ENCODE measurements around the gene OBI1.
A peak's percentile ranks its signal among the peaks of the same experiment; 100 is the strongest.

OBI1 gene

DNA sequence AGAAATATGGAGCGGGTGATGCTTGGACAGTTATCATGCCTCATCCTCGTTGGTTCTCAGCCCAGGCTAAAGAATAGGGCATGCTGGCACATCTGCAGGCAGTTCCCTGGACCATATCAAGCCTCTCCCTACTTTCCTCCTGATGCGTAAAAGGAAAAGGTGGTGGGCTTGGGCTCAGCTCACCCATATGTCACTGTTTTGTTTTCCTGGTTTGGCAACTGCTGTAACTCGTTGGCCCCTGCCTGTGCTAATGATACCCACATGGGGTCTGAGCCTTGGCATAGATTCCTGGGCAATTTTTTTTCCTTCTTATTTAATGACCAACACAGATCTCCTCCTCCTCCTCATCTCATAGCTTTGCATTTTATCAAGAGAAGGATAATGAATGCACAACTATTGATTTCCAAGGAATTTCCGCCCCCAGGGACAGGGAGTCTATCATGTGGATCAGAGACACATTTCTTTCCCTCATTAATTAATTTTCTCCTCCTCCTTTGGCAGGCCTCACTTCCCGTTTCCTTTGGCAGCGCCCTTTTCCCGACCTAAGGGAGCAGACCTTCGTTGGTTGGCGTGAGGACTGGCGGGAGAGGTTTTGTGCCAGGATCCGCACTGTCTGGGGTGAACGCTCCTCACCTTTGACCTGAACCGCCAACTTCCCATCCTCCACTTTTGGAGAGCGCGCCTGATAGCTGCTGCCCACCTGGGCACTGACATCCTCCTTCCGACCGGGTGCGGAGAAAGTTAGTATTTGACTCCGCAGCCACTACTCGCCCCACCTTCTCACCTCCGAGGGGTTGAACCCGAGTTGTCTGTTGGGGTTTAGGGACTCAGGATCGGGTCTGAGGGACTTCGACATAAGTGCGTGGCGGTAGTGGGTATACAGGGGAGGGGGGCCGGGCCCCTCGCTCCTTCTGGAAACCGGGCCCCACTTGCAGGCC lies 52.2 kb downstream of the OBI1 start:
- Histone ChIP-seq H3K36me3 (ENCODE audit: control insufficient read depth, insufficient read depth, low read length) (no peaks in the 10 kb centered on the region), H3K27me3 (ENCODE audit: control insufficient read depth, insufficient read depth, low read length) (peaks cover 66% of the 10 kb centered on the region), H3K4me1 (ENCODE audit: control insufficient read depth, insufficient read depth, low read length) (no peaks in the 10 kb centered on the region), H3K27ac (ENCODE audit: low read depth, low read length) (no peak overlapping the region), H3K4me3 (ENCODE audit: low read length) (no peak overlapping the region), H3K9ac (ENCODE audit: low read length) (no peak overlapping the region)

DNA sequence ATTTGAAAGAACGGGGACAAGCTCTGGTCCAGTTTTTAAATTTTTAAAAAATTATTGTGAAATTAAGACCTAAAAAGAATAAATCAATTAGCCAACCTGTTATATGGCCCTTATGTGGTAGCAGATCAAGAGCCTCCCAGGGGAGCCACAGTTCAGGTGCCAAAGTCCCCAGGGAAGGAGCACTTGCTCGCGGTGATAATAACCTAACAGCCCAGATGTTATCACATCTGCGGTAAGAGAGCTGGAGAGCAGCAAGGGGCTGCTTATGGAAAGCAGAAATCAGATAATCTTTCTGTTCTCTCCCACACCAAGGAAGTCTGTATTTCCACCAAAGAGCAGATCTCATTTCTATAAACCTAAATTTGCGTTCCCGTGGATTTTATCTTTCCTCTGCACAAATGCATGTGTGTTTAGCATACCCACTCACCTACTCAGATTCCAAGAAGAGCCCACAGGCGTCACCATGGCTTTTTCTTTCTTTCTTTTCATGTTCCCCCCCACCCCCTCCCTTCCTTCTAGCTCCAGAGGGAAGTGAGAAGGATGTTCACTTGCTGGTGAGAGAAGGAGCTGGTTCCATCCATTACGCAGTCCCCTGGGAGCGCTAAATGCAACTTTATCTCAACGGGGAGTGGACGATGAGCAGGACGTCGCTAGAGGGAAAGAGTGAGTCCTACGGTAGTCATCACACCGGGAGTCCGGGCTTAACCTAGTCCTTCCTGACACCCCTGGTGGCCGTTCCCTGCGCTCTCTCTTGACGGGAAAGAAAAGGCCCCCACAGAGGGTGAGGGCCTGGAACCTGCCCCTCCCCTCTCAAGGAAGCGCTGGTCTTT lies 54.0 kb downstream of the OBI1 start:
- Histone ChIP-seq H3K36me3 (ENCODE audit: control insufficient read depth, insufficient read depth, low read length) (no peaks in the 10 kb centered on the region), H3K4me1 (ENCODE audit: control insufficient read depth, insufficient read depth, low read length) (no peaks in the 10 kb centered on the region), H3K27ac (ENCODE audit: low read depth, low read length) (no peak overlapping the region), H3K9ac (ENCODE audit: low read length) (no peak overlapping the region), H3K4me3 (ENCODE audit: low read length) (no peak overlapping the region), H3K27me3 (ENCODE audit: control insufficient read depth, insufficient read depth, low read length) (peaks cover 75% of the 10 kb centered on the region)

DNA sequence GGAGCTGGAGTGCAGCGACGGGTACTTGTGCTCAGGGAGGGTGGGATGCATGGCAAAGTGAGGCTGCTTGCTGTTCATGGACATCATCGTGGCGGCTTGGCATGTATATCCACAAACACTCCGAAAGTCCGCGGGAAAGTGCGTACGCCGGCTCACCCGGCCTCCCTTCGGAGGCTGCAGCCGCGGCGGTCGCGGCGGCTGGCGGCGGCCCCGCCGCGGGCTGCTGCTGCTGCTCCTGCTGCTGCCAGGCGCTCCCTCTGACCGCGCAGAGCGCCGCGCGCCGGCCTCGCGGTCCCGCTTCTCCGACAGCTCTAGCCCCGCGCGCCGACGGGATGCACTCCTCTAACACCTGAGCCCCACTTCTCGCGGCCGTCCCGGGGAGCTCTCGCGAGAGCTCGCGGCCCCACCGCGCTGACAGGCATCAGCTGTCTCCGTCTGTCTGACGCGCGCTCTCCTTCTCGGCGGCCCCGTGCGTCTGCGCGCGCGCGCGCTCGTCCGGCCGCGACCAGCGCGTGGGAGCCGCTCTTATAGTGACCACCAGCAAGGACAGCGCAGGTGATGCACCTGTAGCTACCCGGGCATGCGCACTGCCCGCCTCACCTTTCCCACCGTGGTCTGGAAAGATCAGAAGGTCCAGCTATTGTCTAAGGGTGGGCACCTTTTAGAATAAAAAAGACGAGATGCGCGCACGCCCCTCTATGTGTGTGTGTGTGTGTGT lies 55.6 kb downstream of the OBI1 start, which contains the start of gene POU4F1:
POU4F1 (minus strand) TSS at position 313 of the 718 bp plus-strand sequence; CDS start at position 87, 226 bp downstream.
- H3K4me3 ChIP-seq (ENCODE audit: low read length) = peak within 1 kb of the TSS; percentile 46
- no peaks in the 10 kb centered on the region for H3K4me1 ChIP-seq (ENCODE audit: control insufficient read depth, insufficient read depth, low read length)
- no peaks in the 10 kb centered on the region for H3K36me3 ChIP-seq (ENCODE audit: control insufficient read depth, insufficient read depth, low read length)
- H3K27ac ChIP-seq (ENCODE audit: low read depth, low read length) = no peak within 1 kb of the TSS
- no peak within 1 kb of the TSS for H3K9ac ChIP-seq (ENCODE audit: low read length)
- H3K27me3 ChIP-seq (ENCODE audit: control insufficient read depth, insufficient read depth, low read length) = peaks cover 73% of the 10 kb centered on the region

DNA sequence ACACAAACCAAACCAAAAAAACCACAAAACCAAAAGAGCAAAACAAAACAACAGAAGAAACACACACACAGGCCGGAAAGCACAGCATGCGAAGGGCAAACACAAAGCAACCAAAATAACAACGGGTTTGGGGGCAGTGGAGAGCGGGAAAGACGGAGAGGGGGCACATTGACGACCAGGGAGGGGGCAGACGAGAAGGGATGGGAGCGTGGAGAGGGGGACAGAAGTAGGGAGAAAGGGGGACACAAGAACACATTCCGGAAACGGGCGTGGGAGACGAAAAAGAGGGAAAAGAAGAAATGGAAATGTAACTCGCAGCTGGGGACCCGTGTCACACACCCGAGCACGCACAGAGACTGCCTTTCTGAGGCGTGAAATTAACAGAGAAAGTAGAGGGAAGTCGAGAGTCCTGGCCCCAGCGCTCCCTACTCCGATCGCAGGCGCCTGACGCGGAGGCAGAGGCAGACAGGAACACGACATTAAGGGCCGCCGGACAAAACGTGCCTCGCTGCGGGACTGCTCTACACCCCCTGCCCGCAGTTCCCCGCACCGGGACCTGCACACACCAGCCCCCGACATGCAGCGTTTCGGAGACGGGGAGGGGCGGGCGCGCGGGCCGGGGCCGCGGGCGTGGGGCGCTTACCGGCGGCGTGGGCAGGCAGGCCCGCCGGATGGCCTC lies 56.3 kb downstream of the OBI1 start:
- Histone ChIP-seq H3K4me3 (ENCODE audit: low read length) (peak overlapping the region; percentile 46), H3K36me3 (ENCODE audit: control insufficient read depth, insufficient read depth, low read length) (no peaks in the 10 kb centered on the region), H3K27ac (ENCODE audit: low read depth, low read length) (no peak overlapping the region), H3K9ac (ENCODE audit: low read length) (no peak overlapping the region), H3K4me1 (ENCODE audit: control insufficient read depth, insufficient read depth, low read length) (no peaks in the 10 kb centered on the region), H3K27me3 (ENCODE audit: control insufficient read depth, insufficient read depth, low read length) (peaks cover 71% of the 10 kb centered on the region)

DNA sequence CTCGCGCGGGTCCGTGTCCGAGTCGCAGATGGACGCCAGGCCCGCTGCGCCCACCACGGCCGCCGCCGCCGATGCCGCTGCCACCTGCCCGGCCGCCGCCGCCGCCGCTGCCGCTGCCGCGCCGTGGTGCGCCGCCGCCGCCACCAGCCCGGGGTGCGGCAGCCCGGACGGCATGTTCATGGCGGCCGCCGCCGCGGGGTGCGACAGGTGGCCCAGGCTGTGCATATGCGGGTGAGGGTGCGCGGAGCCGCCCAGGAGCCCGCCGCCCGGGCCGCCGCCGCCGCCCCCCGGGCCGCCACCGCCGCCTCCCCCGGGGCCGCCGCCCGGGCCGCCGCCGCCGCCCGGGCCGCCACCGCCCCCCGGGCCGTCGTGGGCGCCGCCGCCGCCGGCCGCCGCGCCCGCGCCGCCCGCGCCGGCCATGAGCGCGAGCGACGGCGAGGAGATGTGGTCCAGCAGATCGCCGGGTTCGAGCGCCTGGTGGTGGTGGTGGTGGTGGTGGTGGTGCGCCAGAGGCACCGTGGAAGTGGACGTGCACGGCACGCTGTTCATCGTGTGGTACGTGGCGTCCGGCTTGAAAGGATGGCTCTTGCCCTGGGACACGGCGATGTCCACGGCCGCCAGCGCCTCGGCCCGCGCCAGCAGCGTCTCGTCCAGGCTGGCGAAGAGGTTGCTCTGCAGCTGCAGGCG lies 56.9 kb downstream of the OBI1 start:
- Histone ChIP-seq H3K36me3 (ENCODE audit: control insufficient read depth, insufficient read depth, low read length) (no peaks in the 10 kb centered on the region), H3K27me3 (ENCODE audit: control insufficient read depth, insufficient read depth, low read length) (peaks cover 69% of the 10 kb centered on the region), H3K4me3 (ENCODE audit: low read length) (peak overlapping the region; percentile 21), H3K27ac (ENCODE audit: low read depth, low read length) (no peak overlapping the region), H3K9ac (ENCODE audit: low read length) (no peak overlapping the region), H3K4me1 (ENCODE audit: control insufficient read depth, insufficient read depth, low read length) (no peaks in the 10 kb centered on the region)

DNA sequence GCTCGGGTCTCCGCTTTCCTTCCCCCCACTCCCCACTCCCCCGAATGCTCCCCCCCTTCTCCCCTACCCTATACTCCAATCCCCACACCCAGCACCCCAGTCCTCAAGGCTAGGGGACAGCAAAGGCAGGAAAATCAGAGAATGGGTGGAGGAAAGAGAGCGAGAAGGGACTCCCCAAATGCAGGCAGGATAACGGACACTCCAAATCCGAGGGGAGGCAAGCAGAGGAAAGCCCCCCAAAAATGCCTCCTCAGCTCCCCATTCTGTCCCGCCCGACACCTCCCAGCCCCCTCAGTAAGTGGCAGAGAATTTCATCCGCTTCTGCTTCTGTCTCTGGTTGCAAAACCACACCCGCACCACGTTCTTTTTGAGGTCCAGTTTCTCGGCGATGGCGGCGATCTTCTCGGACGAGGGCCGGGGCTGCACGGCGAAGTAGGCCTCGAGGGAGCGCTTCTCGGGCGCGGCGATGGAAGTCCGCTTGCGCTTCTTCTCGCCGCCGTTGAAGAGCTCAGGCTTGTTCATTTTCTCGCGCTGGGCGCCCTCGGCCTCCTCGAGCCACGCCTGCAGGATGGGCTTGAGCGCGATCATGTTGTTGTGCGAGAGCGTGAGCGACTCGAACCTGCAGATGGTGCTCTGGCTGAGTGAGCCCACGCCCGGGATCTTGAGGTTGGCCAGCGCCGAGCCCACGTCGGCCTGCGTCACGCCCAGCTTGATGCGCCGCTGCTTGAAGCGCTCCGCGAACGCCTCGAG lies 57.7 kb downstream of the OBI1 start:
- Histone ChIP-seq H3K27me3 (ENCODE audit: control insufficient read depth, insufficient read depth, low read length) (peaks cover 70% of the 10 kb centered on the region), H3K36me3 (ENCODE audit: control insufficient read depth, insufficient read depth, low read length) (no peaks in the 10 kb centered on the region), H3K27ac (ENCODE audit: low read depth, low read length) (no peak overlapping the region), H3K9ac (ENCODE audit: low read length) (no peak overlapping the region), H3K4me1 (ENCODE audit: control insufficient read depth, insufficient read depth, low read length) (no peaks in the 10 kb centered on the region), H3K4me3 (ENCODE audit: low read length) (peak overlapping the region; percentile 21)

DNA sequence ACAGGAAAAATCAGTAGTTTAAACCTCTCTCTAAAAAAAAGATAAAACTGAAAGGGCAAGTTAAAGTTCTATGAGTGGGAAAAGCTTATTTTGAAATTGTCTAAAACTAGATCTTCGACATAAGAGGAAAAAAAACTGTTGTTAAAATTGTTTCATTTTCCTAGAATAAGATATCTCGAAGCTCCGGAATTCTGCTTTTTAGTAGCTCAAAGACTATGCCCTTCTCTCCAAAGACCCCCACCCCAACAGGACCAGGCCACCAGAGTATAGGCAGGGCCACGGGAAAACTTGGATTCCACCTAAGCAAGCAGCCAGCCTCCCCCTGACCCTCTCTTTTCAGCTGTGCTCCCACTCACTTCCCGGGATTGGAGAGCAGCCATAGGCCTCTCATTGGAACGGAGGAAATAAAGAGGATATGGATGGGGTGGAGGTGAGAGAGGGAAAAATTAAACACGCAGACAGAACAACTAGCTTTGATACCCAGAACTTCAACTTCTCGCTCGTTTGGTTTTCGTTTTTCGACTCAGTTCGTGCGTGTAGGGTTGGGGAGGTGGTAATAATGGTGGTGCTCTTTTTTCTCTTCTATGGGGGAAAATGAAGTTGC lies 58.6 kb downstream of the OBI1 start:
- no peaks in the 10 kb centered on the region for H3K4me1 ChIP-seq (ENCODE audit: control insufficient read depth, insufficient read depth, low read length)
- H3K27me3 ChIP-seq (ENCODE audit: control insufficient read depth, insufficient read depth, low read length) = peaks cover 69% of the 10 kb centered on the region
- no peak overlapping the region for H3K9ac ChIP-seq (ENCODE audit: low read length)
- no peak overlapping the region for H3K4me3 ChIP-seq (ENCODE audit: low read length)
- H3K27ac ChIP-seq (ENCODE audit: low read depth, low read length) = no peak overlapping the region
- no peaks in the 10 kb centered on the region for H3K36me3 ChIP-seq (ENCODE audit: control insufficient read depth, insufficient read depth, low read length)

DNA sequence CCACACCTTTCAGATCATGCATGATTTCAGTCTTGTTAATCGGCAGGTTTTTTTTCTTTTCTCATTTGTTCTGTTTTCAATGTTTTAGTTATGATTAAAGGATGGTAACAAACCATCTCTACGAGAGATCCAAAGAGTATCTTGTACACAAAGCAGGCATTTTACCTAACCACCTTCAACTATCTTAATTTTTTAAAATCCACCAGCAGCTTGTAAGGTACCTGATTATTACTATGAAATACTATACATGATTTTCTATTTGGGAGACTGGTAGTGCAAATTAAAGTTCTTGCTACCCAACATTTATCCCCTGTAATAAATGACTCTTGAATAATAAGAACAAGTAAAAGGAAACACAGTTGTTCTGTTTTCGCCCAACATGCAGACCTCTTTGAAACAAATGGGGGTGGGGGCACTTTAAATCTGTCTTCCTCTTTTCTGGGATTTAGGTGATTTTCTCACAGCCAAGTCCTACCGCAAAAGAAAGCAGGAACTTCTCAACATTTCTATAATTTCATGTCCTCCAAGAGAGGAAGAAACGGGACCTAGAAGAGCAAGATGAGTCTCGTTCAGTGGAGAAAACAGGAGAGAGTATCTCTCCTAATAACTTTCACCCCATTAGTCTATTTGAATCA lies 59.2 kb downstream of the OBI1 start:
- Histone ChIP-seq H3K4me1 (ENCODE audit: control insufficient read depth, insufficient read depth, low read length) (no peaks in the 10 kb centered on the region), H3K27ac (ENCODE audit: low read depth, low read length) (no peak overlapping the region), H3K27me3 (ENCODE audit: control insufficient read depth, insufficient read depth, low read length) (peaks cover 65% of the 10 kb centered on the region), H3K4me3 (ENCODE audit: low read length) (no peak overlapping the region), H3K36me3 (ENCODE audit: control insufficient read depth, insufficient read depth, low read length) (no peaks in the 10 kb centered on the region), H3K9ac (ENCODE audit: low read length) (no peak overlapping the region)

DNA sequence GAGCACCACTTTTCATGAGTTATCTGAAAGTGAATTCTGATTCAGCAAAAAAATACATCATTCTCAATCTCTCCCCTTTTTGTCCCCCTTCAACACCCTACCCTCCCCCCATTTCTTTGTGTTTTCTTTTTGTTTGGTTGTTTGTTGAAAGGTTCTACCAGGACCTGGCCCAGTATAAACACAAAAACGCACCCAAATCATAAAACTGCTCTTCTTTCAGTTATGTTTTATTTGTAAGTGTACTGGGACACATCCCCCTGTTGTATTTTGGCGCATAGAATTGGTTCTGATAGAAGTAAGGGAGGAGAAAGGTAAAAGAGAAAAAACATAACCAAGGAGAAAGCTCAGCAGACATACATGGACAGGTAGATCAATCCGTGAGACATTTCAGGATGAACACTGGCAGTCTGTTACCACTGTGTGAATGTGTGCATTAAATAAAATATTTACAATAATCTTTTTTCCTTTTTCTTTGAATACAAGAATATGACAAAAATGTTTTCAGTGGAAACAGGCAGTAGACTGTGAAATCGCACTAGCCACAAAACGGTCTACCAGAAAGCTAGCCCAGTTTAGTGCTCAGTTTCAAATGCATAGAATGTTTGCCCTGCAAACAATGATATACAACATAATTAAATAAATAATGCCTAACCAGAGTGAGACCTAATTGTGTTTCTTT lies 59.9 kb downstream of the OBI1 start:
- Histone ChIP-seq H3K27me3 (ENCODE audit: control insufficient read depth, insufficient read depth, low read length) (peaks cover 67% of the 10 kb centered on the region), H3K4me3 (ENCODE audit: low read length) (no peak overlapping the region), H3K27ac (ENCODE audit: low read depth, low read length) (no peak overlapping the region), H3K9ac (ENCODE audit: low read length) (no peak overlapping the region), H3K36me3 (ENCODE audit: control insufficient read depth, insufficient read depth, low read length) (no peaks in the 10 kb centered on the region), H3K4me1 (ENCODE audit: control insufficient read depth, insufficient read depth, low read length) (no peaks in the 10 kb centered on the region)

DNA sequence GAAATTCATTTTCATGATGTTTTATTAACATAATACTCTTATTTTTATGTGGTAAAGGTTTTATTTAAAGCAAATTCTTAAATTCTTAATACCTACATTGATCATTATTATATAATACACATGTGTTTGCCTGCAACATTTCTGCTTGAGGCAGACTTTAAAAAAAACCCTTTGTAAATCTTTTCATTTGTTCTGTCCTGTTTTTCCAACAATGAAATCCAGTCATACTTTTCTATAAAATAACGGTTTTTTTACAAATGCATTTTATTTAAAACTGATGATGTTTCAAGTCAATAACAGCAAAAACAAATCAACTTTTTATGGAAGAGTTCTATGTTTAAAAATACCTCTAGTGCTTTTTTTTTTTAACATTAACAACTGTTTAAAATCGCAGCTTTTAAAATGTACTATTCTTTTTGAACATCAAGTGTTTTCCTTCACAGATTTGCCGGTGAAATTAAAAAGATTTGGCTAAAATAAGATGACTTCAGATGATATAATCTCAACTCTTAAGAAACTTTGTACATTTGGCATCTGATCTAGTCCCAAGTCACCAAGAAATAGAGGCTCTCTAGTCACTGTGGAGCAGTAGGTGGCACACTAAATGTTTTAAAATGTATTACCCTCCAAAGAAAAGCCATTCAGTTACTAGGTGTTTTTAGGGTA lies 60.7 kb downstream of the OBI1 start:
- no peak overlapping the region for H3K9ac ChIP-seq (ENCODE audit: low read length)
- H3K27me3 ChIP-seq (ENCODE audit: control insufficient read depth, insufficient read depth, low read length) = peaks cover 67% of the 10 kb centered on the region
- H3K4me1 ChIP-seq (ENCODE audit: control insufficient read depth, insufficient read depth, low read length) = no peaks in the 10 kb centered on the region

More for the DNA sequence above, 60.7 kb downstream of the OBI1 start:
- Histone ChIP-seq H3K36me3 (ENCODE audit: control insufficient read depth, insufficient read depth, low read length) (no peaks in the 10 kb centered on the region), H3K4me3 (ENCODE audit: low read length) (no peak overlapping the region), H3K27ac (ENCODE audit: low read depth, low read length) (no peak overlapping the region)

Measured in rectal smooth muscle tissue (tissue), 1 donor.